Measurements from ENCODE around the gene ACTL7B. TPM values are rescaled to one million over a fixed set of nuclear protein-coding genes. Genes with fewer than 3 reads are reported as not detected.

ACTL7B gene
- total and polyA plus RNA-seq, 2 of the 8 experiments (the other 6 are each of a cell fraction or from before 2014, with no cell fraction given) = not detected

DNA sequence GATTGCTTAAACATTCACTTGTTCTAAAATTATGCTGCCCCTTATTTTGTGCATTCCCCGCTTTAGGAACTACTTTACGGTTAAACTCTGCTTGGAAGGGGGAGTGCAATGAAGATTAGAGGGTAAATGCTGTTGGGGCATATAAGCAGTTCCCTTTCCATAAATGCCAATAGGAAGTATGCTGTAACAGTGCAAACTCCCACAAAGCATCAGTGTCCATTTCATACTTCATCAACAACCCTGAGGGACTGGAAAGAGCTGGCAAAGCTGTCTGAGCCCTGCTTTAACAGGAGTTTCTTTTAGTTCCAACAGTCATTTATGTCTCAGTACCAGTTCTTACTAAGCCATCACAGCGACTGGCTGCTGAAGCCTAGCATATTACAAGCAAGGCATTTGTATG, 8.1 kb upstream of the ACTL7B start:
- no peak overlapping the region for H4K91ac ChIP-seq (replicated peaks; ENCODE audit: insufficient read length, low read length)
- no peaks in the 10 kb centered on the region for H3K27me3 ChIP-seq (replicated peaks in 1 of 4; ENCODE audit: control insufficient read depth in 3 of 4, extremely low read depth in 1 of 4, insufficient read depth in 3 of 4, low read length in 3 of 4)
- no peak overlapping the region for H3K23ac ChIP-seq (ENCODE audit: insufficient read length)
- ChIA-PET CTCF (ENCODE audit: partially characterized antibody) (interaction anchor here (0.7 to 1.2 kb wide), 9 partner anchors 9 to 87 kb away, joined by 3 to 6 read pairs (median 3); no protein-coding TSS in a partner anchor), POLR2A (ENCODE audit: partially characterized antibody) (interaction anchor here (0.6 to 1.3 kb wide), 2 partner anchors 8 to 182 kb away, joined by 4 read pairs; no protein-coding TSS in a partner anchor)
- no peak overlapping the region for H2BK5ac ChIP-seq (ENCODE audit: low read depth, low read length)
- no peak overlapping the region for H2BK15ac ChIP-seq (ENCODE audit: low read length)
- 0 out of 4 replicates have a peak, but pooled peaks cover 0 to 3% of the 10 kb centered on the region in 2 experiments for H3K9me3 ChIP-seq (ENCODE audit: insufficient read depth in 2 of 2, low read depth in 1 of 2, low read length in 1 of 2)
- H3K18ac ChIP-seq (ENCODE audit: extremely low read depth, low read length) = no peak overlapping the region
- no peak overlapping the region for H3K4ac ChIP-seq (replicated peaks; ENCODE audit: insufficient read length, low read depth, low read length)
- 90% methylated on average over 3 of the region's 3 CpGs; no CpG with 5 or more reads in 1 of the 2 experiments for WGBS, 2 experiments (ENCODE audit: extremely low coverage in 1 of 2, insufficient coverage in 1 of 2, insufficient read length in 1 of 2, insufficient replicate concordance in 2 of 2, low coverage in 1 of 2, low lambda C conversion rate in 2 of 2, missing lambda C conversion rate in 1 of 2)
- no peaks in the 10 kb centered on the region for H3K4me1 ChIP-seq (replicated peaks in 1 of 4; ENCODE audit: control insufficient read depth in 3 of 4, insufficient read depth in 4 of 4, low read length in 3 of 4)
- DNase-seq (ENCODE audit: low read depth in 1 of 2, low spot score in 2 of 2) = no peak
- no peak for TF ChIP-seq HDAC6 (IDR thresholded peaks at IDR 0.05; ENCODE audit: low read depth, low read length)
- no peak overlapping the region for H3K14ac ChIP-seq (ENCODE audit: insufficient read length)
- H4K8ac ChIP-seq (ENCODE audit: extremely low read depth, insufficient read depth, low read length) = no peak overlapping the region
- no peak for FAIRE-seq
- H3K36me3 ChIP-seq (ENCODE audit: control insufficient read depth in 2 of 4, insufficient read depth in 4 of 4, low read length in 3 of 4) = peaks cover 0 to 6% (median 3%) of the 10 kb centered on the region in 4 experiments; a peak in 1 of 8 replicates
- no peak overlapping the region for H2AK5ac ChIP-seq (ENCODE audit: low read depth, low read length)
- H2BK12ac ChIP-seq (ENCODE audit: low read depth, low read length) = no peak overlapping the region
- no peaks in the 10 kb centered on the region for H3K79me1 ChIP-seq (ENCODE audit: low read depth, low read length)
- no peak overlapping the region for H2BK20ac ChIP-seq (ENCODE audit: low read length)
- H3K9ac ChIP-seq (replicated peaks in 1 of 4; ENCODE audit: extremely low read depth in 1 of 4, low read depth in 3 of 4, low read length in 3 of 4) = no peak overlapping the region
- H3K4me3 ChIP-seq (ENCODE audit: extremely low read depth in 1 of 4, insufficient read depth in 2 of 4, low read depth in 3 of 4, low read length in 4 of 4) = no peak overlapping the region
- H2BK120ac ChIP-seq (replicated peaks; ENCODE audit: low read depth, low read length) = no peak overlapping the region
- H3K27ac ChIP-seq (ENCODE audit: low read depth, low read length) = no peak overlapping the region
- no peaks in the 10 kb centered on the region for H4K20me1 ChIP-seq (replicated peaks in 1 of 2; ENCODE audit: control insufficient read depth in 1 of 2, insufficient read depth in 2 of 2, low read length in 2 of 2)
- H3K4me2 ChIP-seq (ENCODE audit: insufficient read depth in 1 of 2, low read depth in 2 of 2, low read length in 2 of 2) = no peak overlapping the region
- H2AFZ ChIP-seq (ENCODE audit: low read length) = no peak overlapping the region
- no peak overlapping the region for H4K5ac ChIP-seq (ENCODE audit: insufficient read length, low read depth, low read length)
- no peaks in the 10 kb centered on the region for H3K23me2 ChIP-seq (ENCODE audit: low read depth, low read length)
- no peaks in the 10 kb centered on the region for H3K79me2 ChIP-seq (ENCODE audit: control insufficient read depth in 1 of 2, insufficient read depth in 2 of 2, low read length in 2 of 2)
- no peak overlapping the region for H3K56ac ChIP-seq (replicated peaks; ENCODE audit: insufficient read length, low read depth, low read length)
